Measurements from ENCODE around the gene ZDHHC23.
A peak's percentile ranks its signal among the peaks of the same experiment; 100 is the strongest.

Gene ZDHHC23, protein sequence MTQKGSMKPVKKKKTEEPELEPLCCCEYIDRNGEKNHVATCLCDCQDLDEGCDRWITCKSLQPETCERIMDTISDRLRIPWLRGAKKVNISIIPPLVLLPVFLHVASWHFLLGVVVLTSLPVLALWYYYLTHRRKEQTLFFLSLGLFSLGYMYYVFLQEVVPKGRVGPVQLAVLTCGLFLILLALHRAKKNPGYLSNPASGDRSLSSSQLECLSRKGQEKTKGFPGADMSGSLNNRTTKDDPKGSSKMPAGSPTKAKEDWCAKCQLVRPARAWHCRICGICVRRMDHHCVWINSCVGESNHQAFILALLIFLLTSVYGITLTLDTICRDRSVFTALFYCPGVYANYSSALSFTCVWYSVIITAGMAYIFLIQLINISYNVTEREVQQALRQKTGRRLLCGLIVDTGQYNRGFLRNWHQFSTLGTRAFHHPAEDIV

DNA sequence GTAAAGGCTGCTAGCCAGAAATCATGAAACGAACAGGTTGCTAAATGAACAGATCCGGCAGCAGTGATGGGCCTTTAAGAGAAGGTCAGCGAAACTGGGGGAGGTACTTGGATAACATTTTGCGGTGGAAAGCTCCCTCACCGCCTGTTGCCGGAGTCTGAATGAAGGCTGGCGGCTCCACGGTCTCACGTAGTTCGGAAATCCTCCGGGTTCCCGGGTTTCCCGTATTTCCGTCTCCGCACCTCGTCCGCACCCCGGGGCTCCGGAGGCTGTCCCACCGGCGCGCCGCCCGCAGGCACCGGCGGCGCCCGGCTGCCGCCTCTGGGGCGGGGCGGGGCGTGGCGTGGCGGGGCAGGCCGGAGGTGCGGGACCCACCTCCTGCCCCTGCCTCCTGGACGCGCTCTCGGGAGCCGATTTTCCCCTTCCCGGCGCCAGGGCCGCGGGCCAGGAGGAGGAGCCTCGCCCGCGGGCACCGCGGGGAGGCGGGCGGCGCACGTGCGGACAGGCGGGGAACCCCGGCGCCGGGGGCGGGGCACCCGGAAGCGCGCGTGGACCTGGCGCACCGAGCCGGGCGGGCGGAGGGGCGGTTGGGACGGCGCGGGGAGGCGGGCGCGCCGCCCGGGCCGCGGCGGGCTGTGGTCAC lies at the start of gene ZDHHC23:
Gene ZDHHC23, plus strand, starts transcription at position 642 of the 643 bp plus-strand sequence. CDS start 790 bp downstream, outside the sequence.
- peak; percentile 77 for DNase-seq (ENCODE audit: low read depth, low spot score)

DNA sequence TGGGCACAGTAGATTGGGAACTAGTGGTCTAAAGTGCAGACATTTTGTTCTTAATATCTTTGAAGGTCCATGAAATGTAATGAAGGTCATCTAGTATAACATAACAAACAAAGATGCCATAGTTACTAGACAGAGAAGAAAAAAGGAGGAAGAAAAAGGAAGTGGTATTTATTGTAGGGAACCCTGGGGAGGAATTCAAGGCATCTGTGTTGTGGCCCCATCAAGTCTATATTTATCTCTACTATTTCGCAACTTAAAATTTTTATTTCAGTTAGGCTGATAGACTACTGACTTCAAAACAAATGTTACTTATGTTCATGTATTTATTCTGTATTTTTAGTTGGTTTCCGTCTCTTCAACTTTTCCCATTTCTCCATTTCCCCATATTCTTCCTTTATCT lies 48.9 kb upstream of the ZDHHC23 start:
- peak; percentile 4 for DNase-seq (ENCODE audit: low read depth, low spot score)

DNA sequence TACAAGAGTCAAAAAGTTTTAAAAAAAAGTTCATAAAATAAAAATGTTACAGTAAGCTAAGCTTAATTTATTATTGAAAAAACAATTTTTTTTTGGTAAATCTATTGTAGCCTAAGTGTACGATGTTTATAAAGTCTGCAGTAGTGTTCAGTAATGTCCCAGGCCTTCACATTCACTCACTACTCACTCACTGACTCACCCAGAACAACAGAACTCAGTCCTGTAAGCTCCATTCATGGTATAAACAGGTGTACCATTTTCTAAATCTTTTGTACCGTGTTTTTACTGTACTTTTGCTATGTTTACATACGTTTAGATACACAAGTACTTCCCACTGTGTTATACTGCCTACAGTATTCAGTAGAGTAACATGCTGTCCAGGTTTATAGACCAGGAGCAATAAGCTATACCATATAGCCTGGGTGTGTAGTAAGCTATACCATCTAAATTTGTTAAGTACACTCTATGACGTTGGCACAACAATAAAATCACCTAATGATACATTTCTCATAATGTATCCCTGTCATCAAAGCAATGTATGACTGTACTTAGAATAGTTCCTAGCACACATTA lies 41.2 kb upstream of the ZDHHC23 start:
- DNase-seq (ENCODE audit: low read depth, low spot score), result no peak

DNA sequence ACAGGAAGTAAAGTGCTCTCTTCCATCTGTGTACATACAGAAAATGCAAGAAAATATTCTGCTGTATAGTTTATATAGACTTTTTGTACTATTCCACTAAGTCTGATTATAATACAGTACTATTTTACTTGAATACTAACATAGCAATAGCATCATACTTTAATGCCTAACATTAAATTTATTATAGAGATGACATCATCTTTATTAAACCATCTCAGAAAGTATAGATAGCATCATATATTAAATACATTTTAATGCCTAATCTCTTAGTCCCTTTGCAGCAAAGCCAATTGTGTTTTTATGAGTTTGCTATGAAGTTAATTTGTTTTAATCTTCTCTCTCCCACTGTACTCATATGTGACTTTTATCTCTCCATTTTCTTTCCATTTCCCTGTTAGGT lies 39.7 kb upstream of the ZDHHC23 start:
- DNase-seq (ENCODE audit: low read depth, low spot score), result no peak

DNA sequence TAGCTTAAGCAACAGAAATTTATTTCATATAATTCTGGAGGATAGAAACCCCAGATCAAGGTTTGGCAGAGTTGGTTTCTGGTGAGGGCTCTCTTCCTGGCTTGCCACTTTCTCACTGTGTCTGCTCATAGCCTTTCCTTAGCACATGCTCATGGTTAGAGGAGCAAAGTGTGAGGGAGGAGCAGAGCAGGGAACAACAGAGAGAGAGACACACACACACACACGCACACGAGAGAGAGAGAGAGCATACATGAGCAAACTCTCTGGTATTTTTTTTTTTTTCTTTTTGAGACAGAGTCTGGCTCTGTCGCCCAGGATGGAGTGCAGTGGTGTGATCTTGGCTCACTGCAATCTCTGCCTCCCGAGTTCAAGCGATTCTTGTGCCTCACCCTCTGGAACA lies 36.8 kb upstream of the ZDHHC23 start:
- no peak for DNase-seq (ENCODE audit: low read depth, low spot score)

DNA sequence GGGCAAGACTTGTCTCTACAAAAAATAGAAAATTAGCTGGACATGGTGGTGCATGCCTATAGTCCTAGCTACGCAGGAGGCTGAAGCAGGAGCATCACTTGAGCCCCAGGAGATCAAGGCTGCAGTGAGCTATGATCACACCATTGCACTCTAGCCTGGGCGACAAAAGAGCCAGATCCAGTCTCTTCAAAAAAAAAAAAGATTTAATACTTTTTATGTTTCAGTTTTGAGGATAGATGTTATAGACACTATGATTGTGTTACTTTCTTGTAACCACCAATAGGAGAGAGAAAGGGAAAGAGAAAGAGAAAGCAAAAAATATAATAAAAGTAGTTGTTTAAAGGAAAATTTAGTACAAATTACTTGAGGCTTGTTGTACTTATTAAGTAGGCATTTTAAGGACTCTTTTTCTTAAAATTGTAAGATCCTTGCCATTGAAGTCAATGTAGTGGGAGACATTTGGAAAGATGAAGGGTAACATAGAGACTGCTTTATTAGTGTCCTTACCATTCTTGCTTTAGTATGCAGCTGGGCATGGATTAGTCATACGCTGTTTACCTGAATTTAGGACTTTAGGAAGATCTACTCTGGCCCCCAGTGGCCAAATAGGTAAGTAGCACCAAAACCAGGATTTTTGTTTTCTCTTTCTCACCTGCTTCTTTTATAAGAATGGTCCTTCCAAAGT lies 35.1 kb upstream of the ZDHHC23 start:
- DNase-seq (ENCODE audit: low read depth, low spot score), result peak; percentile 71

DNA sequence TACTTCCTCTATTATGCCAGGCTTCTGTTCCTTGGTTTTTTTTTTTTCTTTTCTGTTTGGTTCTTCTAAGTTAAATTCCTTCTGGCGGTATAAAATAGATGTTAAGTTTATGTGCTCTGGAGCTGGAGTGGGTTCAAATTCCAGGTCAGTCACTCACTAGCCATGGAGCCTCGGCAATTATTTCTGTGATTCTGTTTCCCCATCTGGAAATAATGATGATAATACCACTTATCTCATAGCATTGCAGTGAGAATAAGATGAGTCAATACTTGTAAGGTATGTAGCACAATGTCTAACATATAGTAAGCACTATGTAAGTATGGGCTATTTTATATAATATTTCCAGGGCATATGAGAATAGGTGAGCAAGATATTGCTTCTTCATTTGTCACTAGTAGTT lies 33.2 kb upstream of the ZDHHC23 start:
- DNase-seq (ENCODE audit: low read depth, low spot score), result peak; percentile 16

DNA sequence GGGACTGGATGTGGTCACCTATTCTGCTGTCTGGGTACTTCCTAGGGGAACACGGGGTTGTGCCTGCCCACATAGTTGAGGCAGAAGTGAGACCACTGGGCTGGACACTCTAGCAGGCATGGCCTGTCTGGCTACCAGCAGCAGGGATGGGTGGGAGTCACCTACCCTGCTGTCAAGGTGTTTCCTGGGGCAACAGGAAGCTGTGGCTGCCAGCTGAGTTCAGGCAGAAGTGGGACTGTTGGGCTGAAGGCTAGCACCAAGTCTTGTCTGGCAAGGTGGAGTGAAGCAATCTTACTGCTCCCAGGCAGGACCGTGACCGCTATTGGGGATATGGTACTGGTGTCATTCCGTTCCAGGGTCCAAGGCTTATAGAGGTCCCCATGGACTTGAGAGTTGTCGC lies 20.3 kb upstream of the ZDHHC23 start:
- DNase-seq (ENCODE audit: low read depth, low spot score), result no peak

DNA sequence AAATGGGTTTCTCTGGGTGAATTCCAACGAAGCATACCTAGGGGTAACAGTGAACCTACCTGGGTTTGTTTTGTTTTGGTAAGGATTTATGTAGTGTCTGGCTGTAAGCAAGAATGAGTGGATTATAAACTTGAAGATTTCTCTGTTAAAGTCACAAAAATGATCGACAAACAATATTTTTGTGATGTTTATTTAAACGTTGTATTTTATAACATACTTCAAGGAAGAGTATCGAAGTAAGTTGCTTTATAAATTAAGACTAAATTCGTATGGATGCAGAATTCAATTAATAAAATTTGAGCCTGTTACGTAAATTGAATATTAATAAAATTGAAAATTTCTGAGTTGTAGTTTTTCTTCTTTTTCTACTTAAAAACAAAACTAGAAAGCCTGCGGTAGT lies 982 bp upstream of the ZDHHC23 start:
- DNase-seq (ENCODE audit: low read depth, low spot score), result no peak

DNA sequence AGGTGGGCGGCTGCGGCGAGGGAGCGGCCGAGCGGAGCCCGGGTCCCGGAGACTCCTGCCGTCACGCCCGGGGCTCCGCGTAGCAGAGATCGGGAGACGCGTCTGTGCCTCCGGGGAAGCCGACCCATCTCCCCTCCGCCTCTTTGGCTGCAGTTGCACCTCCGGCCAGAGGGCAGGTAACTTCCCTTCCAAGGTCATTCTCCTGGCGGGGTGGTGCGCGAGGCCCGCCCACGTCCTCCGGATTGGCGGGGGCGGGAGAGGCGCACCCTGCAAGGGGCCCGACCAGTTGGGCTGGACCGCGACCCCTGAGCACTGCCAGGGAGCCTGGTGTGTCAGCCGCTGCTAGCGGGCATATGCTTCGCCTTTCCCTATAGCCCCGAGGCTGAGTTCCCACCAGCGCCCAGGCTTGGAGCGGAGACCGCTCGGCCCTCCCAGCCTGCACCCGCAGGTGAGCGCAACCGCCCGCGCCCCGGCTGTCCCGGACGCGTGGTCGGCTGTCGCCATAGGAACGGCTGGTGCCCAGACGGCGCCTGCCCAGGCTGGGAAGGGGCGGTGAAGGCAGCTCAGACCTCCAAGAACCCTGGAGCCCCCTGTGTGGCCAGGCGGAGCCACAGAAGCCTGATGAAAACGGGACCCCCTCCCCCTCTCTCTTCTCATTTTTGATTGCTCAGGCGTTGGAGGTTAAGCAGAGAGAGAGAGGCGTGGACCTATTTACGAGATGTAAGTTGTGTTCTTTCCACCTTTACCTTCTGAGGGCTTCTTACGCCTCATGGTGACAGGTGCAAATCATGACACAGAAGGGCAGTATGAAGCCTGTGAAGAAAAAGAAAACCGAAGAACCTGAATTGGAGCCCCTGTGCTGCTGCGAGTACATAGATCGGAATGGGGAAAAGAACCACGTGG lies 453 bp downstream of the ZDHHC23 start:
- DNase-seq (ENCODE audit: low read depth, low spot score), result peak; percentile 32

DNA sequence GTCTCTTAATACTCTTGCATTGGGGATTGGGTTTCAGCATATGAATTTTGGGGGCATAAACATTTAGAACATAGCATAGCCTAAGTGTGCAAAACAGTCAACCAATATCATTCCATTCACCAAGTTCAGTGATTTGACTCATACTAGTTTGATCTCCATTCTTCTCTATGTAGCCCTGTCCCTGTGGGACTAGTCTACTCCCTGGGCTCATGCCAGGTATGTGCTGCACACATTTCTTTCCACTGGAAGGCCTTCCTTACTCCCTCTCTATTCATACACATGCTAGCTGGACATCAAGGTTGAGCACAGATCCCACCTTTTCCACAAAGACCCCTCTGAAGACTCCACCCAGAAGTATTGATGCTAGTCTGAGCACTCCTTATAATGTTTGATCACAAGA lies 5.1 kb downstream of the ZDHHC23 start:
- DNase-seq (ENCODE audit: low read depth, low spot score), result no peak

DNA sequence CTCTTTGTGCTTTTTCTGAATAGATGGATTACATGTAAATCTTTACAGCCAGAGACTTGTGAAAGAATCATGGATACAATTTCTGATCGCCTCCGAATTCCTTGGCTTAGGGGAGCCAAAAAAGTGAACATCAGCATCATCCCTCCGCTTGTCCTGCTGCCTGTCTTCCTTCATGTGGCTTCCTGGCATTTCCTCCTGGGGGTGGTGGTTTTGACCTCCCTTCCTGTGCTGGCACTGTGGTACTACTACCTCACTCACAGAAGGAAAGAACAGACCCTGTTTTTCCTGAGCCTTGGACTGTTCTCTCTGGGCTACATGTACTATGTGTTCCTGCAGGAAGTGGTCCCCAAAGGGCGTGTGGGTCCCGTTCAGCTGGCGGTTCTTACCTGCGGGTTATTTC lies 5.9 kb downstream of the ZDHHC23 start:
- no peak for DNase-seq (ENCODE audit: low read depth, low spot score)

DNA sequence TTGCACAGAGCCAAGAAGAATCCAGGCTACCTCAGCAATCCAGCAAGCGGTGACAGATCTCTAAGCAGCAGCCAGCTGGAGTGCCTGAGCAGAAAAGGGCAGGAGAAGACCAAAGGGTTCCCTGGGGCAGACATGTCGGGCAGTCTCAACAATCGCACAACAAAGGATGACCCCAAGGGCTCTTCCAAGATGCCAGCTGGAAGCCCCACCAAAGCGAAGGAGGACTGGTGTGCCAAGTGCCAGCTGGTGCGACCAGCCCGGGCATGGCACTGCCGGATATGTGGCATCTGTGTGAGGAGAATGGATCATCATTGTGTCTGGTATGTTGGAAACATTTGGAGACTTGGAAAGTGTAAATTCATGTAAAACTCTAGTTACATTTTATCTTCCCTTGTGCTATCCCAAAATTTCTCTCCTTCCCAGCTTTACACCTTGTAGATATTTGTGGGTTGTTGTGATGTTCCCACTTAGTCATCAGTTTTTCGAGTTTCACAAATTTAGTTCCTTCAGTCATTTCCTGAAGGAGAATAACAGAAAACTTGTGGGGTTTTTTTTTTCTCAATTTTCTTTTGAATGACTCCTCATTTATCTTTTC lies 6.4 kb downstream of the ZDHHC23 start:
- DNase-seq (ENCODE audit: low read depth, low spot score), result no peak

DNA sequence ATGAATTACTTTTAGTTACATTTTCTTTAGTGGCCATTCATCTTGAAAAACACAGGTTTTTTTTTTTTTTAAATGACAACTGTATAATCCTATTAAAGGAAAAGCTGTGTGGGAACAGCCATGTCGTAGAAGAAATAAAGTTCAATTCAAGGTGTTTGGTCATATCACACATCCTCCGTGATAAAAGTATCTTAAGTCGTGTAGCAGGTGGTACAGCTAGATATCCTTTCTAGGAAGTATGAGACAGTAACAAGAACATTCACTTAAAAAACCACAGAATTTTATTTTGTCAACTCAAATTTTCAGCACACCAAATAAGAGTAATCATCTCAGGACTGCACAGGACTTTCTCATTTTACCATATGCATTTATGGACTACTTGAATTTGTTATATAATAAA lies 16.1 kb downstream of the ZDHHC23 start:
- DNase-seq (ENCODE audit: low read depth, low spot score), result no peak

DNA sequence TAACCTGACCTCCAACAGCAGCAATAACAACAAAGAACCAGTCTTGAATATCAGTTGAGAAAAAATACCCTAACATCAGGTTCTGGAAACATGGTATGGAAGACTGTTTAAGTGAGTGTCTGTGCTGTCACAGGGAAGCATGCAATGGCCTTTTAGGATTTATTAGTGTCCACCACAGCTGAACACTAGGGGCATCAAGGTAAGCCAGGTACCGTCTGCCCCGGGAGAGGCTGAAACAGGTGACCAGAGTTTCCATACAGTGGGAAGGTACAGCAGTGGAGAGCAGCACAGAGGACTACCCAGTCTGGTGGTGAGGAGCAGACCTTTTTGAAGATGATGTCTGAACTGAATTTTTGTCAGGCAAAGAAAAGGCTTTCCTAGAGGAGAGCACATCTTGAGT lies 18.4 kb downstream of the ZDHHC23 start:
- no peak for DNase-seq (ENCODE audit: low read depth, low spot score)

DNA sequence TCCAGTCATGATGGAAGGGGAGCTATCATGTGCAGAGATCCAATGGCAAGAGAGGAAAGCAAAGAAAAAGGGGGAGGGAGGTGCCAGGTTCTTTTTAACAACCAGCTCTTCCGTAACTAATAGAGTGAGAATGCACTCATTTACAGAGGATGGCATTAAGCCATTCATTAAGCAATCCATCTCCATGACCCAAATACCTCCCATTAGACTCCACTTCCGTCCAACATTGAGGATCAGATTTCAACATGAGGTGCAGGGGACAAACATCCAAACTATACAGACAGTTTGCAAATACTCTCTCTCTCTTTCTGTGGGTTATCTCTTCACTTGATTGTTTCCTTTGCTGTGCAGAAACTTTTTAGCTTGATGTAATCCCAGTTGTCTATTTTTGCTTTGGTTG lies 21.2 kb downstream of the ZDHHC23 start:
- peak; percentile 18 for DNase-seq (ENCODE audit: low read depth, low spot score)

DNA sequence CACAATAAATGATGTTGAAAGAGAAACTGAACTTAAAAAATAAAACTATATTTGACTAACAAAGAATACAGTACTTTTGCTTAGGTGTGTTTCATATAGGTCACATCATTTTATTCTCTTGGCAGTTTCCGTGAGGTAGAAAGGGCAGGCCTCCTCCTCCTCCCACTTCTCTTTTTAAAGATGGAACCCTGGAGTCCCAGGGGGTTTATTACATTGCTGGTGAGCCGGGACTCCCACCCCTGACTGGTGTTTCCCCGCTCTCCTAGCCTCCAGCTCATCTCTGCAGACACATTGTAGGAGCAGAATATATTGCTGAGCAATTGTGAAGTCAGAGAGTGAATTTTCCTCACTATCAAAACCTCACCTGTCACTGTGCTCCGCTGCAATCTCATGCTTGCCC lies 30.0 kb downstream of the ZDHHC23 start:
- DNase-seq (ENCODE audit: low read depth, low spot score), result no peak

DNA sequence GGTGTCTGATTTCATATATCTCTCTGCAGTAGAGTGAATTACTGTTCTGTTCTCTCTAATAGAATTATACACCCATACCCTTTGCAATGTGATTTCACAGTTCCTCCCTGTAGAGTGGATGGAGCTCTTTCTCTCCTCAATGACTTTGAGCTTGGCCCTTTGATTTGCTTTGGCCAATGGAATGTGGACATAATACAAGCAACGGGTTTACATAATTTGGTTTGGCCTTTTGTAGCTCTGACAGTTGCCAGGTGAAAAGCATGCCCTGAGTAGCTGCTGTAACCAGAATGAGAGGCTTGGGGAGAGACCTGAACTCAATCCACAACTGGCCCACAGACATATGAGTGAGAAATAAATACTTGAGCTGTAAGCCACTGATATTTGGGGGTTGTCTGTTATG lies 32.1 kb downstream of the ZDHHC23 start:
- DNase-seq (ENCODE audit: low read depth, low spot score), result no peak

DNA sequence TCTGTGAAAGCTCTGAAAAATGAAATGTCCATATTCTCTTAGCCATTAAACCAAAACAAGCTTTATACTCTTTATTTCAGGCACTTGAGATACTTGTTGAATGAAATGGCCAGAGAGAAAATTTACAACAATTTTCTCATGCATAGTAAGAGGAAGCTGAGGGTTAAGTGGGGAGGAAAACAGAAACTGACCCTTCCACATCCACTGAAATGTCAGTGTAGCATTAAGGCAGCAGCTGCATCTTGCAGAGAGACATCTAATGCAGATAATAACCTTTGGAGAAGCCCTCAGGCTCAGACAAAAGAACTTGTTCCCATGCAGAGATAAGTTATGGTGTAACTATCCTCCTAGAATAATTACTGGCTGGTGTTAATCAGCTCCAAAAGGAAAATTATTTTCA lies 34.0 kb downstream of the ZDHHC23 start:
- DNase-seq (ENCODE audit: low read depth, low spot score), result no peak

DNA sequence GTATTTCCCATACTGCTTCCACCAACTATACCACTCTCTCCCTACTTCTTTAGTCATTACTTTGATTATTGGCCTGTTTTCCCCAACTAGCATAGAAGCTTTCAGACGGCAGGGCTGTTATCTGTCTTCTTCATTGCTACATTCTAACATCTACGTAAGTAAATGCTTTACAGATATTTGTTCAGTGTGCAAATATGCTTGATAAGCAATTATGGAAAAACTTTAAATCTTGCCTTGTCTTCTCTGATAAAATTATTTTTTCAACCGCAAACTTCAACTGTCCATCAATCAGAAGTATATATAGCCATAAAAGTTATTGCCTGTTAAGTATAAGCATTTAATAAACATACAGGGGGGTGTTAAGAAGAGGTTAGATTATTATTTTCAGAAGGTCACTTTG lies 35.7 kb downstream of the ZDHHC23 start:
- DNase-seq (ENCODE audit: low read depth, low spot score), result no peak

DNA sequence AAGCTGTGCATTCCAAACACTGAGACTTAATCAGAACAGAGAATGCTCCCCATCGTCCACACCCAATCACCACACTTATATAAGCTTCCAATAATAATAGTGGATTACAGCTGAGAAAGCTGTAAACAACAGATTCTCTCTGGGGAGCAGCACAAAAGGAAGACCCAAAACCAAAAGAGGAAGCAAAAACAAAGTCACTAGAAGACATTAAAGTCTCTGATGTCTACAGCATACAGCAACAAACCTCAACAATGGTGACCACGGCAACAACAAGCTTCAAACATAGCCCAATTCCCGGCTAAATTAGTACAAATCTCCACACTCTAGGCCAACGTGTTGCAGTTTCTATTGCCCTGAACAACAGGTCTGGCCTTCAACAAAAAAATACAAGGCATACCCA lies 37.7 kb downstream of the ZDHHC23 start:
- DNase-seq (ENCODE audit: low read depth, low spot score), result no peak
